Psoas muscle (tissue), 8 donors: ENCODE data around the gene ADH1B. TPM values are rescaled to one million over a fixed set of nuclear protein-coding genes. Genes with fewer than 3 reads are reported as not detected.
A peak's percentile ranks its signal among the peaks of the same experiment; 100 is the strongest.
"Not testable (repeated sequence)": the region's sequence is repeated elsewhere in the genome, so short reads cannot be mapped to it uniquely, and the experiment has no call there.

Experiments
- ATAC-seq, 4 donors: fragments of 200-7000 bp; cut with Tn5 transposase; one replicate each; pipeline ENCODE4 v1.9.1; 2020; ENCODE audit warnings: moderate library complexity in 3 of 4, mild to moderate bottlenecking in 2 of 4
- DNase-seq, 2 donors: peaks; one replicate each; pipeline ENCODE4 v3.0.0-alpha.2; 2020
- H3K27ac ChIP-seq: fragments of 200-600 bp; one replicate; pipeline ENCODE4 v1.8.0; 2022
- H3K27me3 ChIP-seq, 3 donors: fragments of 200-600 bp in 1 of 3; one replicate each; pipeline versions ENCODE4 v1.6.1 to v1.8.0; 2013 to 2022; ENCODE audit warnings: low read length in 2 of 3, mild to moderate bottlenecking in 2 of 3, moderate library complexity in 1 of 3; ENCODE audit not compliant: insufficient read depth in 3 of 3
- H3K36me3 ChIP-seq, 2 donors: fragments of 200-600 bp in 1 of 2; one replicate each; pipeline versions ENCODE4 v1.6.1 to v1.8.0; 2013 to 2022; ENCODE audit warnings: low read depth in 1 of 2, mild to moderate bottlenecking in 1 of 2, moderate library complexity in 1 of 2; ENCODE audit not compliant: insufficient read depth in 1 of 2
- H3K4me1 ChIP-seq: fragments of 200-600 bp; one replicate; pipeline ENCODE4 v1.8.0; 2022
- H3K4me3 ChIP-seq: fragments of 200-600 bp; one replicate; pipeline ENCODE4 v1.8.0; 2022; ENCODE audit warnings: mild to moderate bottlenecking
- H3K9me3 ChIP-seq: fragments of 200-600 bp; one replicate; pipeline ENCODE4 v1.8.0; 2022
- CTCF ChIP-seq: fragments of 200-600 bp; IDR thresholded peaks from one replicate; pipeline ENCODE4 v1.8.0; 2022; ENCODE audit warnings: antibody characterized with exemption
- WGBS, 3 donors: extraction: QIAGEN DNeasy Blood & Tissue Kit; methylation state at CpG; one replicate each; pipeline versions ENCODE4 v1.1.6 to v1.1.7; 2013; 5-methylcytosine and 5-hydroxymethylcytosine counted together
- intact Hi-C, 2 donors: fragments of 100-400 bp; cut with DNase I; formaldehyde crosslinking; loops; one replicate each; pipeline versions ENCODE4 v1.11.0 to v1.14.2; 2022
- long read RNA-seq, 2 donors: library from polyadenylated mRNA; unstranded; transcript quantifications; one replicate each; pipeline ENCODE4 v2.0.0, GENCODE V29; 2021
- polyA plus RNA-seq, 3 donors: library from polyadenylated mRNA; stranded (reverse); fragments of 200-250 nt; gene quantifications; one replicate each; pipeline ENCODE4 v1.2.3, GENCODE V29; 2013
- total RNA-seq, 4 donors: library from RNA; stranded (reverse); fragmentation: NEBNext Ultra II Directional in 2 of 4; extraction: Animal tissue kit (Norgen Biotek cat#: 25700) in 2 of 4; gene quantifications; one replicate each; pipeline versions ENCODE4 v1.2.1 to v1.2.4, GENCODE V29; 2021 to 2023
- donor health status: healthy with polysubstance abuse.
- donor health status: DM: no; HTN: no; CAD: no; lungs with moderate emphysema.
- donor health status: Bipolar disorder and iron deficiency.
- donor health status: healthy.
- donor health status: DM: yes; HTN: yes; CAD: no.
- donor health status: DM: no; HTN: no; CAD: no.
- donor health status: DM: no; HTN: no; CAD: no.
- donor health status: DM: yes; HTN: yes; CAD: no.

ADH1B gene
- total RNA-seq (100 to 1,000 TPM in 1 of 4 donors, 10 to 100 TPM in 3; 60.2 to 111 (median 85.1) TPM), polyA plus RNA-seq (10 to 100 TPM; 54.1 to 73.0 (median 57.5) TPM)
- long read RNA-seq, donor 1, full-length matches to known transcripts = 16 of 19 reads
- long read RNA-seq, donor 1, partial matches to known transcripts = 0 of 19 reads
- long read RNA-seq, donor 1, other reads (novel, unspliced or antisense) = 3 of 19 reads
- long read RNA-seq, donor 2, full-length matches to known transcripts = 95 of 106 reads
- long read RNA-seq, donor 2, partial matches to known transcripts = 7 of 106 reads
- long read RNA-seq, donor 2, other reads (novel, unspliced or antisense) = 4 of 106 reads

DNA sequence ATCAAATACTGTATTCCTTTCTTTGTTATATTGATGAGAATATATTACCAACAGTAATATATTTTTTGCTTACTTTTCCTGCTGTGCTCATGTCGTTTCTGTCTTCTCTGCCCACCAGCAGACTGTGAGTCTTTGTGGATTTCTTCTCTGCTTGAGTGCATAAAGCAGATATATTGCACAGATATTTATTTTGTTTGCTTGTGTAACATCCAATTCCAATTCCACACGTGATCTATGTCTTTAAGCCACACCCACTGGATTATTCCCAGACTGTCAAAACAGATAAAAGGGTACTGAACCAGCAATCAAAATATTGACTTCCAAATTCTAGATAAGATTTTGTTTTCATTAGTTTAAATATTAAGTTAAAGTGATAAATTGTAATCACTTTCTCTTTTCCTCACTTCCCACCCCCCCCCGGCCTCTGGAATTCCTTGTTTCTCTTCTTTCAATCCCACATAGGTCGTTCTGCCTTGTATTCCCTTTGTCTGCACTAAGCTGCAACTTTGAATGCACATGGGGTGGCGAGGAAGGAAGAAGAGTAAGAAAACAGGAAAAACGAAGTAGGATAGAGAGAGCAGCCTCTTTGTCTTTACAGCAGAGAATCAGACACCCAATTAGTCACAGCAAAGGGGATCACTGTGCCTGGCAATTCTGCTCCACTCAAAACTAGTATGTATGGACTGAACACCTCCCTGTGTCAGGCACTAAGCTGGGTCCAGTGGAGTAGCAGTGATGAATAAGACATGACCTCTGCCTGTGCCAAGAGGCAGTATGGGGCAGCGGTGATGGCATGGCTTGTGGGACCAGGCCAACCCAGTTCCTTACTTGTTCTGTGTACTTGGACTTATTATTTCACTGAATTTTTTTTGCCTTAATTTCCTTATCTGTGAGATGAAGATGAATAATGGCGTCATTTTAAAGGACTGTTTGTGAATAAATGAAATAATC, at the start of gene ADH1B:
TSS of gene ADH1B (minus strand) at position 161 of the 951 bp plus-strand sequence. CDS start at position 91, 70 bp downstream.
- Histone ChIP-seq H3K4me1 (peaks cover 28% of the 10 kb centered on the region), H3K27me3 (no peaks in the 10 kb centered on the region), H3K4me3 (peak within 1 kb of the TSS; percentile 45), H3K36me3 (no peaks in the 10 kb centered on the region), H3K27ac (peak within 1 kb of the TSS; percentile 6), H3K9me3 (peaks cover 4% of the 10 kb centered on the region)
- WGBS, 3 donors = 53 to 59% (median 57%) methylated on average over 8 of the region's 8 CpGs
- ATAC-seq = no peak
- intact Hi-C loops = loop anchor here (5.0 to 10.0 kb wide), 2 partner anchors 389 to 667 kb away; partner anchors contain the start of gene TSPAN5 (in 1 of the 2)
- TF ChIP-seq CTCF = no peak
- DNase-seq = no peak

DNA sequence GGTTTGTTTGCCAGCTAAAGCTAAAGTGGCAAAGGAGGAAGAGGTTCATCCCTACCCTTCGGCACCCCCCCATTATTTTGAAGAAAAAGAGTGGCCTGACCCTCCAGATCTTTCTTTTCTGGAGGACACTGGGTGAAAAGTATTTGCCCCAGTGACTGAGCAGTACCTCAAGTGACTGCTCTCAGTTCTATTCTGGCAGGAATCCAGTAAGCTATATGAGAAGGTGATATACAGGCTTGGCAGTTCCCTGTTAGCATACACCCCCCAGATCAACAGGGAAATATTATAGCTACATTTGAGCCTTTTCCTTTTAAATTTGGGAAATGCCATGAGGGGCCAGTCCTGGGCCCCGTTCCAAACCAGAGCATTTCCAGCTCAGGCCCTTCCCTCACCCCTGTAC, 46.6 kb upstream of the ADH1B start:
- H3K27me3 ChIP-seq, H3K27ac ChIP-seq, intact Hi-C loops, H3K36me3 ChIP-seq, H3K4me3 ChIP-seq, DNase-seq: not testable (repeated sequence)
- Histone ChIP-seq H3K4me1 (peaks cover 18% of the 10 kb centered on the region), H3K9me3 (peaks cover 15% of the 10 kb centered on the region)
- peak in 1 of 4 donors; percentile 53 for ATAC-seq
- 53 to 71% (median 56%) methylated on average over 2 of the region's 2 CpGs for WGBS, 3 donors

DNA sequence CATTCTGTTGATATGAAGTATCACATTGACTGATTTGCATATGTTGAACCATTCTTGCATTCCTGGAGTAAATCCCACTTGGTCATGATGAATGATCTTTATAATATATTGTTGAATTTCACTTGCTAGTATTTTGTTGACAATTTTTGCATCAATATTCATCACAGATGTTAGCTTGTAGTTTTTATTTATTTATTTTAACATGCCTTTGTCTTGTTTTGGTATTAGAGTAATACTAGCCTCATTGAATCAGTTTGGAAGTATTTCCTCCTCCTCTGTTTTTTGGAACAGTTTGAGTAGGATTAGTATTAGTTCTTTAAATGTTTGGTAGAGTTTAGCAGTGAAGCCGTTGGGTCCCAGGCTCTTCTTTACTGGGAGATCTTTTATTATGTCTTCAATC, 45.3 kb upstream of the ADH1B start:
- Histone ChIP-seq H3K4me3 (no peak overlapping the region), H3K4me1 (peaks cover 18% of the 10 kb centered on the region), H3K9me3 (peaks cover 15% of the 10 kb centered on the region), H3K27me3 (no peaks in the 10 kb centered on the region), H3K36me3 (no peaks in the 10 kb centered on the region), H3K27ac (no peak overlapping the region)
- 22 to 79% (median 25%) methylated on average over 1 of the region's 1 CpG for WGBS, 3 donors
- ATAC-seq = no peak
- TF ChIP-seq CTCF = no peak
- DNase-seq = no peak
- intact Hi-C loops = no loop called here

DNA sequence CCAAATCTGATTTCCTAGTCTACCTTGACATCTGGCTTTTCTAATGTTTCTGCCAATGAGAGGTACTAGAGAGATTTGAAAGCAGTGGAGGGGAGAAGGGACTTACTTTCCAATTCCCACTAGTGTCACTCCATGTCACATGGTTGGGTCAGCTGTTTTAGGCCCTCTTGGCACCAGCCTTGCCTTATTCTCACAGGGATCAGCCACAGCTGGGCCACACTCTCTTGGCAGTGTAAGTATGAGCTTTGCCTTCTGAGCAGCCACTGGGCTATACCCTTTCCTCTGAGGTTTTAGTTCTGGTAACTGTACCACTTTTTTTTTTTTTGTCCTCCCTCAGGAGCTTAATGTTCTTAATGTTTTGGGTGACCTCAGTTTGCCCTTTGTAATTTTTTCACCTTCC, 41.6 kb upstream of the ADH1B start:
- no peak overlapping the region for H3K27ac ChIP-seq
- H3K36me3 ChIP-seq = no peaks in the 10 kb centered on the region
- no peaks in the 10 kb centered on the region for H3K4me1 ChIP-seq
- H3K27me3 ChIP-seq = no peaks in the 10 kb centered on the region
- DNase-seq = peak; percentile 21 to 64
- H3K9me3 ChIP-seq = peaks cover 15% of the 10 kb centered on the region
- intact Hi-C loops = no loop called here
- no peak overlapping the region for H3K4me3 ChIP-seq
- TF ChIP-seq CTCF = no peak
- peak in 3 of 4 donors; percentile 44 to 61 (median 46) for ATAC-seq

DNA sequence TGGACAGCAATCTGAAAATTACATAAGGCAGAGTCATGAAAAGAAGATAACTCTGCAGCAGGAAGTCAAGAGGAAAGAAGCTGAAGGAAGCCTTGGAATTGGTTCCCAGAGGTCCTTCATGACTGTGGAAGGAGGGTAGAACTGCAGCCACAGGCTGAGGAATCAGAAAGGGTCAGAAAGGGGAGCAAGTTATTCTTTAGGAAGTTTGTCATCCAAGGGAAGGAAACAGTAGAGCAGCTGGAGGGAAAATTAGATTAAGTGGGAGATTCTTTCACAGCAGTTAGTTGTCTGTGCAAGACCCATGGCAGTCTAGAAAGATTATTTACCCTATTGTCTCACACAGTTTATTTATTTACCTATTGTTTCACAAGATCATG, 40.7 kb upstream of the ADH1B start:
- Histone ChIP-seq H3K27ac (no peak overlapping the region), H3K4me1 (no peaks in the 10 kb centered on the region), H3K36me3 (no peaks in the 10 kb centered on the region), H3K4me3 (no peak overlapping the region), H3K27me3 (no peaks in the 10 kb centered on the region), H3K9me3 (peaks cover 15% of the 10 kb centered on the region)
- intact Hi-C loops = no loop called here
- ATAC-seq (peak in 1 of 4 donors; percentile 35), DNase-seq (no peak)
- TF ChIP-seq CTCF = no peak
